Measurements from ENCODE around the gene C2CD4C. TPM values are rescaled to one million over a fixed set of nuclear protein-coding genes. Genes with fewer than 3 reads are reported as not detected.

The C2CD4C gene
- total RNA-seq, 2 donors from 2014 or later, result 0.26 to 0.55 TPM

GRCh38 chr19:391726-392374, 17.1 kb downstream of the C2CD4C start:
- Histone ChIP-seq H3K36me3 (no peaks in the 10 kb centered on the region), H3K27ac (no peak overlapping the region), H3K27me3 (no peaks in the 10 kb centered on the region), H3K9me3 (no peaks in the 10 kb centered on the region), H3K4me1 (no peaks in the 10 kb centered on the region), H3K4me3 (no peak overlapping the region)
- no peak for DNase-seq (ENCODE audit: low spot score)
- TF ChIP-seq, protein P1, sequence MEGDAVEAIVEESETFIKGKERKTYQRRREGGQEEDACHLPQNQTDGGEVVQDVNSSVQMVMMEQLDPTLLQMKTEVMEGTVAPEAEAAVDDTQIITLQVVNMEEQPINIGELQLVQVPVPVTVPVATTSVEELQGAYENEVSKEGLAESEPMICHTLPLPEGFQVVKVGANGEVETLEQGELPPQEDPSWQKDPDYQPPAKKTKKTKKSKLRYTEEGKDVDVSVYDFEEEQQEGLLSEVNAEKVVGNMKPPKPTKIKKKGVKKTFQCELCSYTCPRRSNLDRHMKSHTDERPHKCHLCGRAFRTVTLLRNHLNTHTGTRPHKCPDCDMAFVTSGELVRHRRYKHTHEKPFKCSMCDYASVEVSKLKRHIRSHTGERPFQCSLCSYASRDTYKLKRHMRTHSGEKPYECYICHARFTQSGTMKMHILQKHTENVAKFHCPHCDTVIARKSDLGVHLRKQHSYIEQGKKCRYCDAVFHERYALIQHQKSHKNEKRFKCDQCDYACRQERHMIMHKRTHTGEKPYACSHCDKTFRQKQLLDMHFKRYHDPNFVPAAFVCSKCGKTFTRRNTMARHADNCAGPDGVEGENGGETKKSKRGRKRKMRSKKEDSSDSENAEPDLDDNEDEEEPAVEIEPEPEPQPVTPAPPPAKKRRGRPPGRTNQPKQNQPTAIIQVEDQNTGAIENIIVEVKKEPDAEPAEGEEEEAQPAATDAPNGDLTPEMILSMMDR (IDR thresholded peaks at IDR 0.05), result no peak

DNA sequence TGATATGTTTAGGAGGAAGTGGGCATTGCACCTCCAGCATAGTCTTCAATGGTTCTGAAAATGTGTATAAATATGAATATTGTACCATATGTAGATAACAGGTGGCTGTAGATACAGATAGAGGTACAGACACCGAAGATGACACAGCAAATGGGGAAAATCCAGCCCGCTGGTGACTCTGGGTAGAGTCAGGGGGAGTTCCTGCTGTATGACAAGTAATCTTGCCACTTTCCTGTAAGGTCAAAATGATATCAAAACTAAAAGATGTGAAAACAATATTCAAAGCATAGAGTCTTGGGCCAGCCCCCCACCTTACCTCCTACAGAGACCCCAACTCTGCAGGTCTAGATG, 17.8 kb downstream of the C2CD4C start:
- no peaks in the 10 kb centered on the region for H3K27me3 ChIP-seq
- TF ChIP-seq, protein P1 (IDR thresholded peaks at IDR 0.05), result no peak
- DNase-seq (ENCODE audit: low spot score), result no peak
- H3K27ac ChIP-seq, result no peak overlapping the region
- H3K36me3 ChIP-seq, result no peaks in the 10 kb centered on the region
- no peak overlapping the region for H3K4me3 ChIP-seq
- no peaks in the 10 kb centered on the region for H3K4me1 ChIP-seq
- no peaks in the 10 kb centered on the region for H3K9me3 ChIP-seq

DNA sequence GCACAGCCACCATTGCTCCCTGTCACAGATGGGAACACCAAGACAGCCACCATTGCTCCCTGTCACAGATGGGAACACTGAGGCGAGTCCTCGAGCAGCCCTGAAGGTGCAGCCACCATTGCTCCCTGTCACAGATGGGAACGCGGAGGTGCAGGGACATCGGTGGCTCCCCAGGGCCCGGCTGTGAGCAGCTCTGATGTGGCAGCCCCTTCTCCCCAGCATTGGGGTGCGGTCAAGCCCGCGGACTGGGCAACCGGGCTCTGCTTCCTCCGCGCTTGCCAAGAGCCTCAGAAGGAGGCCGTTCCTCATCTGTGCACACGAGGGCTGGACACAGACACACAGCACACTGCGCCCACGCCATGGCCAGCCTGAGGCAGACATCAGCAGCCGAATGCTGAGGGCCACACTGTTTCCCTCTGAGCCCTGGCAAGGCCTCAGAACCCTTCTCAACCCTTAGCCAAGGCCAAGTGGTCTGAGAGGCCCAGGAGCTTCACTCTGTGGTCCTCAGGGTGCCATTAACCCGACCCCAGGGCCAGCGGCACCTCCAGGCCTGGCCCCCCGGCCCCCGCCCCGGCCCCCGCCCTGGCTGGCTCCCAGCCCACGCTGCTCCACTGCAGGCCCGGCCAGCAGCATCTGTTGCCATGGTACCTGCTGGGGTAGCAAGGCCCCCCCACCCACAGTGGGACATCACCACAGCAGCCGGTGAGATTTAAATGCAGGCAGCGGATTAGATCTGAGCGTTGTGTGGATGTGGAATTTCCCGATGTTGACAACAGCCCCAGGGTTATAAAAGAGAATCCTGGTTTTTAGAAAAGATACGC, 18.4 kb downstream of the C2CD4C start:
- H3K9me3 ChIP-seq, result no peaks in the 10 kb centered on the region
- H3K4me1 ChIP-seq, result no peaks in the 10 kb centered on the region
- no peak for DNase-seq (ENCODE audit: low spot score)
- no peaks in the 10 kb centered on the region for H3K36me3 ChIP-seq
- H3K4me3 ChIP-seq, result no peak overlapping the region
- no peak overlapping the region for H3K27ac ChIP-seq
- H3K27me3 ChIP-seq, result no peaks in the 10 kb centered on the region
- TF ChIP-seq, protein P1 (IDR thresholded peaks at IDR 0.05), result no peak

DNA sequence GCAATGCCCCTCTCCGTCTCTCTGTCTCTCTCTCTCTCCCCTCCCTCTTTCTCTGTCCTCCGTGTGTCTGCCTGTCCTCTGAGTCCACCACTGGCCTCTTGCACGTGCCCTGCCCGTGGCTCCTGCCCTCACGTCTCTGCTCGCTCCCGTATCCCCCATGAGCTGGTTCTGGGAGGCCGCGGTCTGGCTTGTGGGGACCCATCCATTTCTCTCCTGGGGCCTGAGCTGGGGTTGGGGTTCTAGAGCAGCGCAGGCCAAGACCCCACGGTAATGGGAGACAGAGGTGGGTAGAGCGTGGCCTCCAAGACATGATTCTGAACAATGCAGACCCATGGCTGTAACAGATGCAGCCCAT, 19.0 kb downstream of the C2CD4C start:
- Histone ChIP-seq H3K4me1 (no peaks in the 10 kb centered on the region), H3K9me3 (no peaks in the 10 kb centered on the region), H3K36me3 (no peaks in the 10 kb centered on the region)

DNA sequence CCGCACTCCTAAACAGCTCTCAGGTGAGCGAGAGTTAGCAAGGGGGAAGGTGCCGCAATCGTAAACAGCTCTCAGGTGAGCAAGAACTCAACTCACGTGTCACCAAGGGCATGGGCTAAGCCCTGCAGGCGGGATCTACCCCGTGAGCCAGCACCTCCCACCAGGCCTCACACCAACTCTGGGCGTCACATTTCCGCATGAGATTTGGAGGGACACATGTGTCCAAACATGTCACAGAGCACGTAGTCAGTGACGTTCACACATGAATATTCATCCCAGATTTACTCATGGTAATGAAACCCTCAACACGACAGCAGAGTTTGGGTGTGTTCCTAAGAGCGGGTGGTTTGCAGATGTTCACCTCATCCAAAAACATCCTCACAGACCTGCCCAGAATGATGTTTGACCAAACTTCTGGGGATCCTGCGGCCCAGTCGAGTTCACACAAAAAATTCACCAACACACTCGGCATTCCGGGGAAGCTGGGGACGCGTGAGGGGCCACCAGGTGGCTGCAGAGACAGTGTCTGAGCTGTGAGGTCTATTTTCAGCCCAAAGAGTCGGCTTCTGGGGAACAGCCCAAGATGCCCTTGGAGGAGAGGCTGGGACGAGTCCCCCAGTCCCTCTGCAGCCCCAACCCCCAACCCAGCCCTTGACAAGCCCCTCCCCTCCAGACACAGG, 19.6 kb downstream of the C2CD4C start:
- TF ChIP-seq, protein P1 (IDR thresholded peaks at IDR 0.05), result no peak
- no peak overlapping the region for H3K4me3 ChIP-seq
- H3K9me3 ChIP-seq, result no peaks in the 10 kb centered on the region
- no peaks in the 10 kb centered on the region for H3K4me1 ChIP-seq
- no peak overlapping the region for H3K27ac ChIP-seq
- DNase-seq (ENCODE audit: low spot score), result no peak
- no peaks in the 10 kb centered on the region for H3K36me3 ChIP-seq
- H3K27me3 ChIP-seq, result no peaks in the 10 kb centered on the region

More for the DNA sequence above, 19.0 kb downstream of the C2CD4C start:
- no peak overlapping the region for H3K27ac ChIP-seq
- no peak overlapping the region for H3K4me3 ChIP-seq
- H3K27me3 ChIP-seq, result no peaks in the 10 kb centered on the region
- no peak for DNase-seq (ENCODE audit: low spot score)
- TF ChIP-seq, protein P1 (IDR thresholded peaks at IDR 0.05), result no peak

Data from right atrium auricular region (tissue), 2 donors.